ENCODE results near the gene GGTA1. TPM values are rescaled to one million over a fixed set of nuclear protein-coding genes. Genes with fewer than 3 reads are reported as not detected.
"Not testable (repeated sequence)": the region's sequence is repeated elsewhere in the genome, so short reads cannot be mapped to it uniquely, and the experiment has no call there.

The GGTA1 gene
- total and polyA plus RNA-seq, 2 of the 8 experiments (the other 6 are each of a cell fraction or from before 2014, with no cell fraction given), result not detected

DNA sequence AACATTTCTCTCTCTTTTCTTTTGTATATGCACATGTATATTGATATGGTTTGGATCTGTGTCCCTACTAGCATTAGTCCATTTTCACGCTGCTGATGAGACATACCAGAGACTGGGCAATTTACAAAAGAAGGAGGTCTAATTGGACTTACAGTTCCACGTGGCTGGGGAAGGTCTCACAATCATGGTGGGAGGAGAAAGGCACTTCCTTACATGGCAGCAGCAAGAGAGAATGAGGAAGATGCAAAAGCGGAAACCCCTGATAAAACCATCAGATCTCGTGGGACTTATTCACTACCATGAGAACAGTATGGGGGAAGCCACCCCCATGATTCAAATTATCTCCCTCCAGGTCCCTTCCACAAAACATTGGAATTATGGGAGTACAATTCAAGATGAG, 13.5 kb upstream of the GGTA1 start:
- H4K5ac ChIP-seq (ENCODE audit: insufficient read length, low read depth, low read length); POLR2A ChIA-PET (ENCODE audit: partially characterized antibody); H2BK12ac ChIP-seq (ENCODE audit: low read depth, low read length); H2BK20ac ChIP-seq (ENCODE audit: low read length); H4K20me1 ChIP-seq (replicated peaks in 1 of 2; ENCODE audit: control insufficient read depth in 1 of 2, insufficient read depth in 2 of 2, low read length in 2 of 2); H3K79me1 ChIP-seq (ENCODE audit: low read depth, low read length); H3K79me2 ChIP-seq (ENCODE audit: control insufficient read depth in 1 of 2, insufficient read depth in 2 of 2, low read length in 2 of 2); H2BK15ac ChIP-seq (ENCODE audit: low read length); H3K23me2 ChIP-seq (ENCODE audit: low read depth, low read length); H3K4me1 ChIP-seq (replicated peaks in 1 of 4; ENCODE audit: control insufficient read depth in 3 of 4, insufficient read depth in 4 of 4, low read length in 3 of 4); H3K23ac ChIP-seq (ENCODE audit: insufficient read length); H2BK120ac ChIP-seq (replicated peaks; ENCODE audit: low read depth, low read length); H3K56ac ChIP-seq (replicated peaks; ENCODE audit: insufficient read length, low read depth, low read length); DNase-seq (ENCODE audit: low read depth in 1 of 2, low spot score in 2 of 2); H3K4me2 ChIP-seq (ENCODE audit: insufficient read depth in 1 of 2, low read depth in 2 of 2, low read length in 2 of 2); H2AFZ ChIP-seq (ENCODE audit: low read length); H3K9ac ChIP-seq (replicated peaks in 1 of 4; ENCODE audit: extremely low read depth in 1 of 4, low read depth in 3 of 4, low read length in 3 of 4); H3K27me3 ChIP-seq (replicated peaks in 1 of 4; ENCODE audit: control insufficient read depth in 3 of 4, extremely low read depth in 1 of 4, insufficient read depth in 3 of 4, low read length in 3 of 4); FAIRE-seq; H2AK5ac ChIP-seq (ENCODE audit: low read depth, low read length); H3K27ac ChIP-seq (ENCODE audit: low read depth, low read length); H3K18ac ChIP-seq (ENCODE audit: extremely low read depth, low read length); H3K36me3 ChIP-seq (ENCODE audit: control insufficient read depth in 2 of 4, insufficient read depth in 4 of 4, low read length in 3 of 4); H3K4me3 ChIP-seq (ENCODE audit: extremely low read depth in 1 of 4, insufficient read depth in 2 of 4, low read depth in 3 of 4, low read length in 4 of 4); H2BK5ac ChIP-seq (ENCODE audit: low read depth, low read length); H3K14ac ChIP-seq (ENCODE audit: insufficient read length); H3K9me3 ChIP-seq (ENCODE audit: insufficient read depth in 2 of 2, low read depth in 1 of 2, low read length in 1 of 2); H4K8ac ChIP-seq (ENCODE audit: extremely low read depth, insufficient read depth, low read length); H4K91ac ChIP-seq (replicated peaks; ENCODE audit: insufficient read length, low read length); H3K4ac ChIP-seq (replicated peaks; ENCODE audit: insufficient read length, low read depth, low read length): not testable (repeated sequence)
- 94% methylated on average over 4 of the region's 4 CpGs; no CpG with 5 or more reads in 1 of the 2 experiments for WGBS, 2 experiments (ENCODE audit: extremely low coverage in 1 of 2, insufficient coverage in 1 of 2, insufficient read length in 1 of 2, insufficient replicate concordance in 2 of 2, low coverage in 1 of 2, low lambda C conversion rate in 2 of 2, missing lambda C conversion rate in 1 of 2)
- CTCF ChIA-PET (ENCODE audit: partially characterized antibody), result interaction anchor here (1.9 kb wide), 1 partner anchor 15 kb away, joined by 5 read pairs; no protein-coding TSS in a partner anchor

Measured in H1 (cell line).